Pancreas (tissue), 10 donors: ENCODE measurements around the gene NOC4L. TPM values are rescaled to one million over a fixed set of nuclear protein-coding genes. Genes with fewer than 3 reads are reported as not detected.

Experiments
- ATAC-seq, 4 donors: fragments of 200-7000 bp; cut with Tn5 transposase; one replicate each; pipeline versions ENCODE4 v1.8.0 to v1.9.1; 2020; ENCODE audit warnings: mild to moderate bottlenecking in 4 of 4, moderate library complexity in 4 of 4
- DNase-seq, 6 donors: peaks; one replicate each; pipeline ENCODE4 v3.0.0-alpha.2; 2020
- FAIRE-seq: peaks from 2 replicates; lab custom pipeline; 2012; peaks lifted over from hg19 to GRCh38; lab: Jason Lieb, UNC
- H3K27ac ChIP-seq, 4 donors: fragments of 200-600 bp; sonication (generic); 1 replicate in 3 of 4; 2 replicates in 1 of 4; pipeline versions ENCODE4 v1.5.0 to v1.8.0; 2020
- H3K27me3 ChIP-seq, 4 donors: fragments of 200-600 bp; one replicate each; pipeline ENCODE4 v1.8.0; 2021
- H3K36me3 ChIP-seq, 3 donors: fragments of 200-600 bp; sonication (generic) in 1 of 3; one replicate each; pipeline versions ENCODE4 v1.5.0 to v1.8.0; 2020 to 2021
- H3K4me1 ChIP-seq, 3 donors: fragments of 200-600 bp; one replicate each; pipeline ENCODE4 v1.8.0; 2021
- H3K4me3 ChIP-seq, 4 donors: fragments of 200-600 bp; sonication (generic) in 2 of 4; one replicate each; pipeline versions ENCODE4 v1.5.0 to v1.8.0; 2020 to 2021
- H3K9me3 ChIP-seq, 4 donors: fragments of 200-600 bp; one replicate each; pipeline ENCODE4 v1.8.0; 2021
- WGBS, 2 donors: extraction: QIAGEN DNeasy Blood & Tissue Kit; methylation state at CpG; one replicate each; pipeline ENCODE4 v1.1.7; 2013; 5-methylcytosine and 5-hydroxymethylcytosine counted together
- intact Hi-C, 3 donors: fragments of 100-400 bp; cut with DNase I; formaldehyde crosslinking; loops; one replicate each; pipeline versions ENCODE4 v1.11.1 to v1.14.2; 2022
- polyA plus RNA-seq, 2 donors: library from polyadenylated mRNA; stranded (reverse); fragments of 200-250 nt; gene quantifications; one replicate each; pipeline ENCODE4 v1.2.3, GENCODE V29; 2013
- total RNA-seq, 6 donors: library from RNA; stranded (reverse); fragmentation: NEBNext Ultra II Directional in 4 of 6; extraction: Animal tissue kit (Norgen Biotek cat#: 25700) in 4 of 6; gene quantifications; one replicate each; pipeline versions ENCODE4 v1.2.1 to v1.2.4, GENCODE V29; 2021 to 2023
- TF ChIP-seq, protein P1 (sequence below), 4 donors: fragments of 200-600 bp; sonication (generic) in 3 of 4; IDR thresholded peaks; one replicate each; pipeline versions ENCODE4 v1.5.0 to v1.8.0; 2021; ENCODE audit warnings: antibody characterized with exemption in 4 of 4
- donor health status: healthy with polysubstance abuse.
- donor health status: DM: no; HTN: no; CAD: no; lungs with moderate emphysema.
- donor health status: DM: no; HTN: no; CAD: no.
- donor health status: control.
- donor health status: control.
- donor health status: Bipolar disorder and iron deficiency.
- donor health status: DM: yes; HTN: yes; CAD: no.
- donor health status: DM: no; HTN: no; CAD: no.
- donor health status: DM: no; HTN: no; CAD: no.
- donor health status: DM: yes; HTN: yes; CAD: no.

The NOC4L gene
- total and polyA plus RNA-seq, 8 donors = 6.8 to 45.8 (median 8.8) TPM

- peak in 1 of 6 donors; percentile 7 for DNase-seq
- ATAC-seq = no peak
- intact Hi-C loops = no loop called here
- Histone ChIP-seq H3K27me3 (no peaks in the 10 kb centered on the region), H3K36me3 (peaks cover 0 to 5% (median 0%) of the 10 kb centered on the region in 3 donors), H3K27ac (no peak overlapping the region), H3K4me3 (no peak overlapping the region), H3K9me3 (no peaks in the 10 kb centered on the region), H3K4me1 (no peaks in the 10 kb centered on the region)
- TF ChIP-seq, protein P1, sequence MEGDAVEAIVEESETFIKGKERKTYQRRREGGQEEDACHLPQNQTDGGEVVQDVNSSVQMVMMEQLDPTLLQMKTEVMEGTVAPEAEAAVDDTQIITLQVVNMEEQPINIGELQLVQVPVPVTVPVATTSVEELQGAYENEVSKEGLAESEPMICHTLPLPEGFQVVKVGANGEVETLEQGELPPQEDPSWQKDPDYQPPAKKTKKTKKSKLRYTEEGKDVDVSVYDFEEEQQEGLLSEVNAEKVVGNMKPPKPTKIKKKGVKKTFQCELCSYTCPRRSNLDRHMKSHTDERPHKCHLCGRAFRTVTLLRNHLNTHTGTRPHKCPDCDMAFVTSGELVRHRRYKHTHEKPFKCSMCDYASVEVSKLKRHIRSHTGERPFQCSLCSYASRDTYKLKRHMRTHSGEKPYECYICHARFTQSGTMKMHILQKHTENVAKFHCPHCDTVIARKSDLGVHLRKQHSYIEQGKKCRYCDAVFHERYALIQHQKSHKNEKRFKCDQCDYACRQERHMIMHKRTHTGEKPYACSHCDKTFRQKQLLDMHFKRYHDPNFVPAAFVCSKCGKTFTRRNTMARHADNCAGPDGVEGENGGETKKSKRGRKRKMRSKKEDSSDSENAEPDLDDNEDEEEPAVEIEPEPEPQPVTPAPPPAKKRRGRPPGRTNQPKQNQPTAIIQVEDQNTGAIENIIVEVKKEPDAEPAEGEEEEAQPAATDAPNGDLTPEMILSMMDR (IDR thresholded peaks at IDR 0.05) = no peak
- no peak for FAIRE-seq
- 93 to 95% methylated on average over 12 of the region's 12 CpGs for WGBS, 2 donors
Measured at GRCh38 chr12:132123970-132124765, 20.1 kb upstream of the NOC4L start.

GRCh38 chr12:132124766-132125425, 19.4 kb upstream of the NOC4L start:
- Histone ChIP-seq H3K4me1 (no peaks in the 10 kb centered on the region), H3K4me3 (no peak overlapping the region), H3K27ac (no peak overlapping the region), H3K36me3 (peaks cover 0 to 5% (median 0%) of the 10 kb centered on the region in 3 donors), H3K27me3 (no peaks in the 10 kb centered on the region), H3K9me3 (no peaks in the 10 kb centered on the region)
- 87 to 97% methylated on average over 19 of the region's 19 CpGs for WGBS, 2 donors
- intact Hi-C loops = no loop called here
- TF ChIP-seq, protein P1 (IDR thresholded peaks at IDR 0.05) = no peak
- ATAC-seq (no peak), DNase-seq (peak in 1 of 6 donors; percentile 35), FAIRE-seq (no peak)

DNA sequence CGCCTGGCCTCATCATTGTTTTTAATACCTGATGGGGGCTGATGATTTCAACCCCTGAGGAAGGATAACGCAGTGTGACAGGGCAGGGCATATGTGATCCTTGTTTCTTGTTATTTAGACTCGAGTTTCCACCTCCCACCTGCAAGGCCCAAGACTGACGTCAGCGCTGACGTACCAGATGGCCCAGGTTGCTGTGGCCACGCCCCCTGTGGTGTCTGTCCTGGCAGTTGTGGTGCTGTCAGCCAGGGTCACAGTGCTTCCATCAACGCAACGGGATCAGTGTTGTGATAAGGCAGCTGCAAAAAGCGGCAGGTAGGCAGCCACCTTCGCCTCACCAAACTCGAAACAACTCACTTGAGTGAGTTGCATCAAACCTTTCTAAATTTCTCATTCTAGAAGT, 18.5 kb upstream of the NOC4L start:
- no peak overlapping the region for H3K4me3 ChIP-seq

GRCh38 chr12:132127041-132127440, 17.2 kb upstream of the NOC4L start:
- 98 to 99% methylated on average over 8 of the region's 8 CpGs for WGBS, 2 donors
- ATAC-seq (no peak), DNase-seq (peak in 1 of 6 donors; percentile 21)

More for the DNA sequence above, 18.5 kb upstream of the NOC4L start:
- H3K4me1 ChIP-seq = no peaks in the 10 kb centered on the region
- H3K36me3 ChIP-seq = peaks cover 0 to 5% (median 0%) of the 10 kb centered on the region in 3 donors
- no peaks in the 10 kb centered on the region for H3K9me3 ChIP-seq
- TF ChIP-seq, protein P1 (IDR thresholded peaks at IDR 0.05) = no peak
- no peak for FAIRE-seq
- H3K27ac ChIP-seq = no peak overlapping the region
- no peak for ATAC-seq
- WGBS, 2 donors = 96 to 97% methylated on average over 12 of the region's 12 CpGs
- peak in 1 of 6 donors; percentile 16 for DNase-seq
- H3K27me3 ChIP-seq = no peaks in the 10 kb centered on the region
- intact Hi-C loops = no loop called here

More at GRCh38 chr12:132127041-132127440, 17.2 kb upstream of the NOC4L start:
- intact Hi-C loops = no loop called here
- no peak overlapping the region for H3K4me3 ChIP-seq
- H3K27me3 ChIP-seq = no peaks in the 10 kb centered on the region
- FAIRE-seq = no peak
- no peaks in the 10 kb centered on the region for H3K4me1 ChIP-seq
- no peaks in the 10 kb centered on the region for H3K9me3 ChIP-seq
- TF ChIP-seq, protein P1 (IDR thresholded peaks at IDR 0.05) = no peak
- no peak overlapping the region for H3K27ac ChIP-seq
- peaks cover 0 to 5% (median 0%) of the 10 kb centered on the region in 3 donors for H3K36me3 ChIP-seq
